OCI-LY1 (cell line): ENCODE data around the gene PIR.

Experiments
- H2AFZ ChIP-seq: fragments of 200-600 bp; sonication (generic), shearing (Covaris generic); 2 replicates; pipeline ENCODE4 v1.6.0; 2014; ENCODE audit warnings: antibody characterized with exemption, mild to moderate bottlenecking, low read length
- H3F3A ChIP-seq: fragments of 200-600 bp; sonication (generic), shearing (Covaris generic); 2 replicates; pipeline ENCODE4 v1.6.0; 2014; ENCODE audit warnings: mild to moderate bottlenecking, antibody characterized with exemption, low read length, moderate library complexity; ENCODE audit not compliant: insufficient read depth
- H3K27ac ChIP-seq: fragments of 200-600 bp; sonication (generic); 2 replicates; pipeline ENCODE4 v1.5.1; 2014; ENCODE audit warnings: low read length, mixed run types, mild to moderate bottlenecking, low read depth; ENCODE audit not compliant: poor library complexity, severe bottlenecking
- H3K27me3 ChIP-seq: fragments of 200-600 bp; sonication (generic); 2 replicates; pipeline ENCODE4 v1.6.0; 2014; ENCODE audit warnings: antibody characterized with exemption, mild to moderate bottlenecking, low read length, moderate library complexity; ENCODE audit not compliant: insufficient read depth
- H3K36me3 ChIP-seq: fragments of 200-600 bp; sonication (generic); 2 replicates; pipeline ENCODE4 v1.6.1; 2014; ENCODE audit warnings: mild to moderate bottlenecking, antibody characterized with exemption, low read length, moderate library complexity, mixed read lengths; ENCODE audit not compliant: insufficient read depth
- H3K4me1 ChIP-seq: fragments of 200-600 bp; sonication (generic); 2 replicates; pipeline ENCODE4 v1.5.1; 2014; ENCODE audit warnings: mild to moderate bottlenecking, low read length, moderate library complexity; ENCODE audit not compliant: insufficient read depth, severe bottlenecking
- H3K4me2 ChIP-seq: fragments of 200-600 bp; sonication (generic), shearing (Covaris generic); 2 replicates; pipeline ENCODE4 v1.6.1; 2014; ENCODE audit warnings: low read length
- H3K4me3 ChIP-seq: fragments of 200-600 bp; sonication (generic); 2 replicates; pipeline ENCODE4 v1.5.1; 2014; ENCODE audit warnings: low read length, low read depth, mild to moderate bottlenecking, mixed read lengths; ENCODE audit not compliant: poor library complexity, severe bottlenecking
- H3K79me2 ChIP-seq: fragments of 200-600 bp; shearing (Covaris generic); 2 replicates; pipeline ENCODE4 v1.6.1; 2016; ENCODE audit warnings: mixed run types, low read length, mixed read lengths; ENCODE audit not compliant: insufficient read depth
- H3K9ac ChIP-seq: fragments of 200-600 bp; sonication (generic), shearing (Covaris generic); 2 replicates; pipeline ENCODE4 v1.6.1; 2014; ENCODE audit warnings: mild to moderate bottlenecking, low read length, mixed read lengths
- H3K9me2 ChIP-seq: fragments of 200-600 bp; sonication (generic), shearing (Covaris generic); 2 replicates; pipeline ENCODE4 v1.6.1; 2014; ENCODE audit warnings: low read depth, mild to moderate bottlenecking, low read length, mixed read lengths
- H3K9me3 ChIP-seq: fragments of 200-600 bp; shearing (Covaris generic); 2 replicates; pipeline ENCODE4 v1.6.1; 2014; ENCODE audit warnings: low read length, mixed read lengths
- H4K20me1 ChIP-seq: fragments of 200-600 bp; sonication (generic), shearing (Covaris generic); 2 replicates; pipeline ENCODE4 v1.6.0; 2016; ENCODE audit warnings: mild to moderate bottlenecking, low read length; ENCODE audit not compliant: insufficient read depth
- CTCF ChIP-seq: fragments of 200-600 bp; sonication (generic), shearing (Covaris generic); IDR thresholded peaks from 2 replicates; pipeline ENCODE4 v1.5.1; 2017; ENCODE audit warnings: mild to moderate bottlenecking, antibody characterized with exemption, low read length, moderate library complexity, mixed read lengths
- EZH2 ChIP-seq: fragments of 200-600 bp; sonication (generic), shearing (Covaris generic); IDR thresholded peaks from 2 replicates; pipeline ENCODE4 v1.8.0; 2017; ENCODE audit warnings: borderline replicate concordance, mixed run types, mild to moderate bottlenecking, antibody characterized with exemption, low read length, moderate library complexity, mixed read lengths

The PIR gene

GRCh38 chrX:15382813-15383212, 110.3 kb downstream of the PIR start:
- no peaks in the 10 kb centered on the region for H3K4me1 ChIP-seq
- TF ChIP-seq CTCF: peak; percentile 8; the same call in 1 of the 2 replicates
- TF ChIP-seq EZH2: no peak
- H3K36me3 ChIP-seq: no peaks in the 10 kb centered on the region
- H3K27me3 ChIP-seq: no peaks in the 10 kb centered on the region
- H3K9ac ChIP-seq: no peak overlapping the region
- no peaks in the 10 kb centered on the region for H4K20me1 ChIP-seq
- no peak overlapping the region for H3K27ac ChIP-seq
- H3K9me3 ChIP-seq: no peaks in the 10 kb centered on the region
- no peaks in the 10 kb centered on the region for H3K79me2 ChIP-seq
- H3K9me2 ChIP-seq: no peaks in the 10 kb centered on the region
- H2AFZ ChIP-seq: no peak overlapping the region
- H3K4me2 ChIP-seq: no peak overlapping the region
- no peak overlapping the region for H3K4me3 ChIP-seq
- no peaks in the 10 kb centered on the region for H3F3A ChIP-seq

- H3K4me2 ChIP-seq: no peak overlapping the region
- no peaks in the 10 kb centered on the region for H3K36me3 ChIP-seq
- H3K27ac ChIP-seq: no peak overlapping the region
- H3K9me3 ChIP-seq: no peaks in the 10 kb centered on the region
- no peak overlapping the region for H3K9ac ChIP-seq
- H3K27me3 ChIP-seq: no peaks in the 10 kb centered on the region
- H3K79me2 ChIP-seq: no peaks in the 10 kb centered on the region
- no peak overlapping the region for H3K4me3 ChIP-seq
- no peaks in the 10 kb centered on the region for H3F3A ChIP-seq
- no peak overlapping the region for H2AFZ ChIP-seq
- H3K4me1 ChIP-seq: no peaks in the 10 kb centered on the region
- H3K9me2 ChIP-seq: no peaks in the 10 kb centered on the region
- no peaks in the 10 kb centered on the region for H4K20me1 ChIP-seq
- TF ChIP-seq EZH2 (no peak), CTCF (no peak)
Measured at GRCh38 chrX:15376956-15377355, 116.2 kb downstream of the PIR start.

- no peak for TF ChIP-seq CTCF
- TF ChIP-seq EZH2: no peak
- no peaks in the 10 kb centered on the region for H3K4me1 ChIP-seq
- H3F3A ChIP-seq: no peaks in the 10 kb centered on the region
- no peaks in the 10 kb centered on the region for H4K20me1 ChIP-seq
- no peaks in the 10 kb centered on the region for H3K9me3 ChIP-seq
- no peak overlapping the region for H3K27ac ChIP-seq
- H3K36me3 ChIP-seq: no peaks in the 10 kb centered on the region
- no peaks in the 10 kb centered on the region for H3K9me2 ChIP-seq
- H2AFZ ChIP-seq: no peak overlapping the region
- H3K4me2 ChIP-seq: no peak overlapping the region
- H3K9ac ChIP-seq: no peak overlapping the region
- H3K4me3 ChIP-seq: no peak overlapping the region
- H3K79me2 ChIP-seq: no peaks in the 10 kb centered on the region
- H3K27me3 ChIP-seq: no peaks in the 10 kb centered on the region
Measured at GRCh38 chrX:15373976-15374375, 119.2 kb downstream of the PIR start.
